HG02852 (cell line): ENCODE measurements around the gene BTG4.

Experiments used
- ATAC-seq: cut with Tn5 transposase; IDR thresholded peaks from one replicate; pipeline ENCODE4 v1.9.1; 2021; ENCODE audit warnings: mild to moderate bottlenecking, moderate library complexity; ENCODE audit not compliant: unreplicated experiment

Gene BTG4

GRCh38 chr11:111500481-111500880 is 11.7 kb downstream of the BTG4 start:
- ATAC-seq = no peak

- ATAC-seq = no peak
Observed at GRCh38 chr11:111499483-111499882, 12.7 kb downstream of the BTG4 start.

GRCh38 chr11:111494040-111494439 is 18.1 kb downstream of the BTG4 start:
- no peak for ATAC-seq

- no peak for ATAC-seq
Observed at GRCh38 chr11:111490496-111490895, 21.7 kb downstream of the BTG4 start.

GRCh38 chr11:111483431-111483830 is 28.8 kb downstream of the BTG4 start:
- ATAC-seq = no peak

- ATAC-seq = no peak
Observed at GRCh38 chr11:111479666-111480065, 32.5 kb downstream of the BTG4 start.

GRCh38 chr11:111477898-111478297 is 34.3 kb downstream of the BTG4 start:
- no peak for ATAC-seq

- no peak for ATAC-seq
Observed at GRCh38 chr11:111476956-111477355, 35.2 kb downstream of the BTG4 start.

GRCh38 chr11:111476366-111476765 is 35.8 kb downstream of the BTG4 start:
- ATAC-seq = no peak

GRCh38 chr11:111474432-111474831 is 37.8 kb downstream of the BTG4 start:
- no peak for ATAC-seq

- ATAC-seq = no peak
Observed at GRCh38 chr11:111472228-111472627, 40.0 kb downstream of the BTG4 start.

GRCh38 chr11:111469200-111469599 is 43.0 kb downstream of the BTG4 start:
- ATAC-seq = no peak

- no peak for ATAC-seq
Observed at GRCh38 chr11:111466615-111467014, 45.6 kb downstream of the BTG4 start.

GRCh38 chr11:111465400-111465799 is 46.8 kb downstream of the BTG4 start:
- ATAC-seq = no peak

- ATAC-seq = no peak
Observed at GRCh38 chr11:111463276-111463675, 48.9 kb downstream of the BTG4 start.

- no peak for ATAC-seq
Observed at GRCh38 chr11:111462329-111462728, 49.9 kb downstream of the BTG4 start.

GRCh38 chr11:111461460-111462235 is 50.5 kb downstream of the BTG4 start:
- no peak for ATAC-seq

GRCh38 chr11:111460856-111461255 is 51.3 kb downstream of the BTG4 start:
- ATAC-seq = no peak

- no peak for ATAC-seq
Observed at GRCh38 chr11:111460340-111460739, 51.8 kb downstream of the BTG4 start.

GRCh38 chr11:111459506-111460270 is 52.5 kb downstream of the BTG4 start:
- ATAC-seq = no peak

- no peak for ATAC-seq
Observed at GRCh38 chr11:111457731-111458368, 54.3 kb downstream of the BTG4 start.
